WI38 (cell line): ENCODE results near the gene KLHL25.

Source experiments
- H3K4me3 ChIP-seq: 2 replicates; pipeline ENCODE4 v1.5.1; 2011; ENCODE audit warnings: low read depth, mild to moderate bottlenecking, control low read depth, low read length
- TF ChIP-seq, protein P1 (sequence below): IDR thresholded peaks from 2 replicates; pipeline ENCODE4 v1.5.1; 2012; ENCODE audit warnings: low read depth, mild to moderate bottlenecking, control low read depth, low read length

Gene KLHL25

GRCh38 chr15:85773249-85773648, 21.5 kb downstream of the KLHL25 start:
- no peak overlapping the region for H3K4me3 ChIP-seq
- TF ChIP-seq, protein P1, sequence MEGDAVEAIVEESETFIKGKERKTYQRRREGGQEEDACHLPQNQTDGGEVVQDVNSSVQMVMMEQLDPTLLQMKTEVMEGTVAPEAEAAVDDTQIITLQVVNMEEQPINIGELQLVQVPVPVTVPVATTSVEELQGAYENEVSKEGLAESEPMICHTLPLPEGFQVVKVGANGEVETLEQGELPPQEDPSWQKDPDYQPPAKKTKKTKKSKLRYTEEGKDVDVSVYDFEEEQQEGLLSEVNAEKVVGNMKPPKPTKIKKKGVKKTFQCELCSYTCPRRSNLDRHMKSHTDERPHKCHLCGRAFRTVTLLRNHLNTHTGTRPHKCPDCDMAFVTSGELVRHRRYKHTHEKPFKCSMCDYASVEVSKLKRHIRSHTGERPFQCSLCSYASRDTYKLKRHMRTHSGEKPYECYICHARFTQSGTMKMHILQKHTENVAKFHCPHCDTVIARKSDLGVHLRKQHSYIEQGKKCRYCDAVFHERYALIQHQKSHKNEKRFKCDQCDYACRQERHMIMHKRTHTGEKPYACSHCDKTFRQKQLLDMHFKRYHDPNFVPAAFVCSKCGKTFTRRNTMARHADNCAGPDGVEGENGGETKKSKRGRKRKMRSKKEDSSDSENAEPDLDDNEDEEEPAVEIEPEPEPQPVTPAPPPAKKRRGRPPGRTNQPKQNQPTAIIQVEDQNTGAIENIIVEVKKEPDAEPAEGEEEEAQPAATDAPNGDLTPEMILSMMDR, result no peak

GRCh38 chr15:85772668-85773067, 22.1 kb downstream of the KLHL25 start:
- TF ChIP-seq, protein P1, result no peak
- H3K4me3 ChIP-seq, result no peak overlapping the region

DNA sequence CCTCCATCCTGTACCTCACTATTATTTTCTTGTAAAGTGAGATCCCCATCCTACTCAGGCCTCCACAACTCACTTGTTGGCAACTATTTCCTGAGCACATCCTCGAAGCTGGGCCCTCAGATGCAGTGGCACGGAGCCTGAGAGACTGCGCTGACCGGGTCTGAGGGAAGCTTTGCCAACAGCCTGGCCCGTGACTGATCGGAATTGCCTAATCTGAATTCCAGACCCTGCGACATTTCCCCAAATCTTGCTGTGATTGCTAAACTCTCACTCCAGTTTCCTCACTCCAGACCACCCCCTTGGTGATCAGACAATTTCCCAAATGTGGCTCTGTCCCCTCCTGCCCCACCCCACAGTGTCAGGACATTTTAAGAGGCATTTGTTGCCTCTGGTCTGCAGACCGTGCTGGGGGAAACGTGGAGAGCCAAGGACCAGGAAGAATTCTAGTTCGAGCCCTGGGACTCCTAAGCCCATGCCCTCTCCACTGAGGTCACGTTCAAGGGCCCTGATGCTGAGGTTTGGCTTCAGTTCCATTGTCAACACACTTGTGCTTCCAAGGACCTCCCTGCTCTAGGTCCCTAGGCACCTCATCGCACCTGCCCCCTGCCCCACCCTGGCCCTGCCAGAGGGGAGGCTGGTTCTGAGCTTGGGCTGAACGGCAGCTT, 22.8 kb downstream of the KLHL25 start:
- no peak overlapping the region for H3K4me3 ChIP-seq
- TF ChIP-seq, protein P1, result no peak

DNA sequence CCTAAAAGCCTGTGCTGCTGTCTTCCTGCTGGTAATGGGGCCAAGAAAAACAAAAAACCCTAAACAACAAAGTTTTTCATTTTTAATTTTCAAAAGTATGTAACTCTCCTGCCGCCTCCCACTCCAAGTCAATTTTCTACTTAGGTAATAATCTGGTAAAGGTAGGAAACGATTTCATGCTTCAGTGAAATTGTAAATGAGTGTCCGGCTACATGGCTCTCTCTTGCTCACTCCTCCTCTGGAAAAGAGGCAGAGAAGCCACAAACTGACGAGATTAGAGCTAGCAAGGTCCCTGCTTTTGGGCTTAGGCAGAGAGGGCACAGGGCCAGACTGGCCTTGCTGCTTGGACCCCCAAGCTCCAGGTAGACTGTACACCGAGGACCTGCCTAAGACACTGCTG, 23.5 kb downstream of the KLHL25 start:
- H3K4me3 ChIP-seq, result no peak overlapping the region
- TF ChIP-seq, protein P1, result no peak

DNA sequence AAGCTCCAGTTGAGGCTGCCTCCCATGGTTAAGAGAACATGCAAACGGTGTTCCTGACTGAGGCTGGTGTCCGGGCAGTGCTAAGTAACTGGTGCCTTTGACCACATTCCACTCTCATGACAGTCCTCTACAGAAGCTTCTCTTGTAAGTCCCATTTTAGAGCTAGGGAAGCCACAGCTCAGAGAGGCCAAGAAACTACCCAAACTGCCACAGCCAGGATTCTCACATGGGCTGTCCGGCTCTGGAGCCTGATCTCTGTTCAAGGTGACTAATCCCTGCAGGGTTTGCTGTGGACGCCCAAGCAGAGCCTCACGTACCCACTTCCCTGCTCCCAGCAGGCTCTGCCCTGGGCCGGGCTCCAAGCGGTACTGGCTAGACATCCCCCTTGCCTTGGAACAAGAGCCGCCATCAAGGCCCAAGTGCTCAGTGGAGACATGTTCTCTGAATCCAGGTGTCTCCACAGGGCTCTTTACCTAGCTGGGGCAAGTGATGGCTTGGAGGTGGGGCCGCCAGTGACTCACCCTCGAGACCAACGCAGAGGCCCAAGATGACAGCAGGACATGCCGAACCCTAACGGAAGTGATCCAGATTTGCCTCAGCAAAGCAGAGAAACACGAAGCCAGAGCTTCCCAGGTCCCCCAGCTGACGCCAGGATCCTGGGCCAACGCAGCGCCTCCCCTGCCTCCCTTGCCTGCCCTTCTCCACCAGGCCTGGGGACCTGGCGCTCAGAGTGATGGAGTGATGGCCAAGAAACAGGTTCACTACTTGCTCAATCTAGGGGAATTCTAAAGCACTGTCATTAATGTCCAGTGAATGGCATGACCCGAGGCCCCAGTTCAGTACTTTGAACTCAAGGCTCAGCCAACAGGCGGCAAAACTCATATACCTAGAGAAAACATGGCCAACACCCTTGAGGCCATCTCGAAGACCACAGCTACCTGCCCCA, 24.4 kb downstream of the KLHL25 start:
- TF ChIP-seq, protein P1, result no peak
- no peak overlapping the region for H3K4me3 ChIP-seq

DNA sequence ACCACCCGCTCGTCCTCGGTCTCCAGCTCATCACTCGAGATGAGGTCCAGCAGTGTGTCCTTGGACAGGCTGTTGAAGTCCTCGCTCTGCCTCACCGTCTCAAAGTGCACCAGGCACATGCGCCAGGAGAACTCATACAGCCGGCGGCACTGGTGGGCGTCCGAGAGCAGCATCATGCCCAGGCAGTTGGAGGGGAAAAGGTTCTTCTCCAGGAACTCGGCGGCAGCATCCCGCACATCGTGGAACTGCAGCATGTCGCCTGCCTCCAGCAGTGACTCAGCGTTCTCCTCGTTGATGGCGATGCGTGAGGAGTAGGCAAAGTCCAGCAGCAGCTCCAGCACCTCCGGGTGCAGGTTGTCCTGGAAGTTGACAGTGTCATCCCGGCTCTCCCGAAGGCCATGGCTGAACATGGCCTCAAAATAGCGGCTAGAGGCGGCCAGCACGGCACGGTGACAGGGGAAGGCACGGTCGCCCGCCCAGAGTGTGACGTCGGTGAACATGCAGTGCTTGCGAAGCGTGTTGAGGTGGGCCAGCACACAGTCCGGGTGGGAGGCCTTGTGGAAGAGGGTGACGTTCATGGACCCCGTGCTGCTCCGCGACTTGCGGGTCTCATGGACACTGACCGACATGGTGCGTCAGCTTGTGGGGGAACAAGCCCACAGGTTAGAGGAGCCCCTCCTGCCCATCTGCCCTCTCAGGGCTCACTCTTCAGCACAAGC, 25.4 kb downstream of the KLHL25 start:
- TF ChIP-seq, protein P1, result no peak
- no peak overlapping the region for H3K4me3 ChIP-seq
